SJCRH30 (cell line): ENCODE results near the gene LMO2. TPM values are rescaled to one million over a fixed set of nuclear protein-coding genes. Genes with fewer than 3 reads are reported as not detected.
"Not testable (repeated sequence)": the region's sequence is repeated elsewhere in the genome, so short reads cannot be mapped to it uniquely, and the experiment has no call there.

Experiments
- DNase-seq, 2 experiments: peaks; one replicate each; pipeline ENCODE4 v3.0.0-alpha.2; 2015 to 2020
- H3K27ac ChIP-seq: fragments of 250-450 bp; sonication (Bioruptor Pico); 2 replicates; pipeline ENCODE4 v1.5.1; 2020; ENCODE audit warnings: mild to moderate bottlenecking, moderate library complexity
- H3K27me3 ChIP-seq: fragments of 250-450 bp; sonication (Bioruptor Pico); 2 replicates; pipeline ENCODE4 v1.5.1; 2020; ENCODE audit warnings: mild to moderate bottlenecking, moderate library complexity
- H3K36me3 ChIP-seq: fragments of 250-450 bp; sonication (Bioruptor Pico); 2 replicates; pipeline ENCODE4 v1.5.1; 2020; ENCODE audit warnings: mild to moderate bottlenecking, moderate library complexity
- H3K4me1 ChIP-seq: fragments of 250-450 bp; sonication (Bioruptor Pico); 2 replicates; pipeline ENCODE4 v1.5.1; 2020; ENCODE audit warnings: mild to moderate bottlenecking, moderate library complexity
- H3K4me3 ChIP-seq: fragments of 250-450 bp; sonication (Bioruptor Pico); 2 replicates; pipeline ENCODE4 v1.5.1; 2020; ENCODE audit warnings: mild to moderate bottlenecking, moderate library complexity
- H3K9me3 ChIP-seq: fragments of 250-450 bp; sonication (Bioruptor Pico); replicated peaks from 2 replicates; pipeline ENCODE4 v1.5.1; 2020; ENCODE audit warnings: mild to moderate bottlenecking, moderate library complexity
- total RNA-seq: library from RNA; depleted of rRNA; stranded (reverse); fragments of >200 nt; shearing (Covaris generic); gene quantifications from 2 replicates; pipeline ENCODE4 v1.2.3, GENCODE V29; 2014

Gene LMO2
- total RNA-seq, 1 experiment from 2014 or later = 1.2 TPM

GRCh38 chr11:33843018-33843417 lies 48.9 kb downstream of the LMO2 start:
- Histone ChIP-seq H3K4me3 (no peak overlapping the region), H3K36me3 (no peaks in the 10 kb centered on the region), H3K4me1 (no peaks in the 10 kb centered on the region), H3K9me3 (no peaks in the 10 kb centered on the region), H3K27me3 (no peaks in the 10 kb centered on the region; the same call in 1 of the 2 replicates), H3K27ac (no peak overlapping the region)
- DNase-seq = no peak

- H3K36me3 ChIP-seq = no peaks in the 10 kb centered on the region
- no peaks in the 10 kb centered on the region; the same call in 1 of the 2 replicates for H3K27me3 ChIP-seq
- no peak overlapping the region for H3K27ac ChIP-seq
- no peaks in the 10 kb centered on the region for H3K9me3 ChIP-seq
- H3K4me3 ChIP-seq = no peak overlapping the region
- DNase-seq = peak in 1 of 2 experiments; percentile 7
- H3K4me1 ChIP-seq = no peaks in the 10 kb centered on the region
These were observed 49.5 kb downstream of the LMO2 start for GRCh38 chr11:33842236-33842915.

GRCh38 chr11:33838234-33838633 lies 53.6 kb downstream of the LMO2 start:
- not testable (repeated sequence) for H3K4me1 ChIP-seq, H3K27me3 ChIP-seq, H3K27ac ChIP-seq, H3K9me3 ChIP-seq, H3K36me3 ChIP-seq, DNase-seq, H3K4me3 ChIP-seq

- DNase-seq, H3K4me1 ChIP-seq, H3K4me3 ChIP-seq, H3K27ac ChIP-seq, H3K36me3 ChIP-seq, H3K9me3 ChIP-seq, H3K27me3 ChIP-seq: not testable (repeated sequence)
These were observed 54.5 kb downstream of the LMO2 start for GRCh38 chr11:33837334-33837733.

GRCh38 chr11:33835143-33835878 lies 56.6 kb downstream of the LMO2 start:
- Histone ChIP-seq H3K9me3 (no peaks in the 10 kb centered on the region), H3K27ac (no peak overlapping the region), H3K27me3 (no peaks in the 10 kb centered on the region; the same call in 1 of the 2 replicates), H3K4me1 (no peaks in the 10 kb centered on the region), H3K4me3 (no peak overlapping the region), H3K36me3 (no peaks in the 10 kb centered on the region)
- peak in 1 of 2 experiments; percentile 24 for DNase-seq

DNA sequence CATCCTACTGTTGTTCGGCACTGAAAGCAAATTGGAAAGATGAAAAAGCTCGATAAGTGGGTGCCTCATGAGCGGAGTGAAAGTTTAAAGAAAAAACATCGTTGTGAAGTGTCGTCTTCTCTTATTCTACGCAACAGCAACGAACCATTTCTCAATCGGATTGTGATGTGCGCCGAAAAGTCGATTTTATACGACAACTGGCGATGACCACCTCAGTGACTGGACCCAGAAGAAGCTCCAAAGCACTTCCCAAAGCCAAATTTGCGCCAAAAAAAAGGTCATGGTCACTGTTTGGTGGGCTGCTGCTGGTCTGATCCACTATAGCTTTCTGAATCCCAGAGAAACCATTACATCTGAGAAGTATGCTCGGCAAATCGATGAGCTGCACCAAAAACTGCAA lies 59.2 kb downstream of the LMO2 start:
- H3K4me1 ChIP-seq = no peaks in the 10 kb centered on the region
- H3K4me3 ChIP-seq = no peak overlapping the region
- no peak overlapping the region for H3K27ac ChIP-seq
- no peaks in the 10 kb centered on the region; the same call in 1 of the 2 replicates for H3K27me3 ChIP-seq
- no peaks in the 10 kb centered on the region for H3K9me3 ChIP-seq
- no peaks in the 10 kb centered on the region for H3K36me3 ChIP-seq
- no peak for DNase-seq

DNA sequence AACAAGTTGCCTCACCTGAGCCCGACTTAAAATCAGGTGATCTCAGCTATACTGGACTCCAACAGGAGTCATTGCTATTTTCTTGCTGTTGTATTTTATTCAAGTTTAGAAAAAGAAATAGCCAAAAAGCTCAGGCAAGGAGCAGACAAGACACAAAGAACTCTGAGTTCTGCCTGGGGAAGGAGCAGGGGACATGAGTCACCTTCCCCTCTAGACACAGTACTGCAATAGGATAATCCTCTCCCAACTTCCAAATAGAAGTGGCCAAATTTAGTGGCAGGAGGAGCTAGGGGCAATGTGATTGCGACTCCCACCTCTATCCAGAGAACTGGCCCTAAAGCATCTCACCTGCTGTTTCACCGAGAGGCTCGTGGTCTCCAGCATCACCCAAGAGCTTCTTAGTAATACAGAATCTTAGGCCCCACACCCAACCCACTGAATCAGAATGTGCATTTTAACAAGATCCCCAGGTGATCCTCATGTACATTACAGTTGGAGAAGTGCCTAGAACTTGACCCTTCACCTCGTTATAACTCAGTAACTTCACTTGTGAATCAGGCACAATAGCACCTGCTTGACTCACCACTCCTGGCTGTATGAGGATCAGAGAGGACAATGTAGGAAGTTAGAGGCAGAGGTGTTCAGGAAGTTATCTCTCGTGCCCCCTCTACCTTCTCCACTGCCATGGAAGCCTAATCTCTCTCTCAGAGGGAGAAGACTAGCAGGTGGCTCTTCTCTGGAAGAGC lies 60.8 kb downstream of the LMO2 start:
- Histone ChIP-seq H3K27me3 (peaks cover 3% of the 10 kb centered on the region; the same call in 1 of the 2 replicates), H3K27ac (no peak overlapping the region), H3K4me3 (no peak overlapping the region), H3K4me1 (no peaks in the 10 kb centered on the region), H3K9me3 (no peaks in the 10 kb centered on the region), H3K36me3 (no peaks in the 10 kb centered on the region)
- DNase-seq = no peak

DNA sequence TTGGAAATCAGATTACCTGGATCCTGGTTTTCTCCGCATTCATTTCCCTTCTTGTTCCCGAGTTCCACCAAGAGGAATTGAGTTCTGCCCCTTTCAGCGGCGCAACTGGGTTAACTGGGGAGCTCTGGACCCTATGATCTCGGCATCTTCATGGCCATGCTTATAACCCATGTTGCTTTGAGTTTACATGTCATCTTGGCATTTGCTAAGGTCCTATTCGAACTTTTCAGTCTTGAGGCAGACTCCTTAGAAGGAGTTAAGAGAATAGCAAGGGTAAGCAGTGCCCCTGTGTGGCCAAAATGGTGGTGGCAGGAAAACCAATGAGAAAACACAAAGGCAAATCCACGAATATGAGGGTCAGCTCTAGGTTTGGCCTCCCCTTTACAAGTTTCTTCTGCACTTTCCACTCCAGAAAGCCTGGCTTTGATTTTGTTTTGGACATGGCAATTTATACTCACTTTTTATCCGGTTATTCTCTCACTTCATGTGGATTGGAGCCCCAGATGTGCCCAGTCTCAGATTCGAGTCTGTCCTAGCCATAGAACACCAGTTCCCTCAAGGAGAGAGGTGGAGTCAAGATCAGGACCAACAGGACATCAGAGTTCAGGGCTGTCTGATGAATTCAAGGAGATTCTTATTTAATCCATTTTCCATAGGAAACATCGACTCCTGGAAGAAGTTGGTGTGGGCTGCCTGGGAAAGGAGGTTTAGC lies 62.3 kb downstream of the LMO2 start:
- H3K9me3 ChIP-seq = no peaks in the 10 kb centered on the region
- DNase-seq = peak; percentile 38 to 69
- H3K4me1 ChIP-seq = no peaks in the 10 kb centered on the region
- no peak overlapping the region for H3K27ac ChIP-seq
- peaks cover 3% of the 10 kb centered on the region; the same call in 1 of the 2 replicates for H3K27me3 ChIP-seq
- H3K36me3 ChIP-seq = no peaks in the 10 kb centered on the region
- H3K4me3 ChIP-seq = no peak overlapping the region

GRCh38 chr11:33828604-33829429 lies 63.1 kb downstream of the LMO2 start:
- no peak overlapping the region for H3K27ac ChIP-seq
- no peaks in the 10 kb centered on the region for H3K9me3 ChIP-seq
- H3K27me3 ChIP-seq = peaks cover 3% of the 10 kb centered on the region; the same call in 1 of the 2 replicates

GRCh38 chr11:33827206-33827605 lies 64.7 kb downstream of the LMO2 start:
- H3K9me3 ChIP-seq = no peaks in the 10 kb centered on the region
- no peak for DNase-seq
- no peaks in the 10 kb centered on the region for H3K36me3 ChIP-seq
- H3K27me3 ChIP-seq = 0 out of 2 replicates have a peak, but pooled peaks cover 3% of the 10 kb centered on the region
- no peak overlapping the region for H3K4me3 ChIP-seq
- no peaks in the 10 kb centered on the region for H3K4me1 ChIP-seq
- no peak overlapping the region for H3K27ac ChIP-seq

More at GRCh38 chr11:33828604-33829429, 63.1 kb downstream of the LMO2 start:
- Histone ChIP-seq H3K4me1 (no peaks in the 10 kb centered on the region), H3K36me3 (no peaks in the 10 kb centered on the region), H3K4me3 (no peak overlapping the region)
- DNase-seq = no peak

- Histone ChIP-seq H3K4me1 (no peaks in the 10 kb centered on the region), H3K36me3 (no peaks in the 10 kb centered on the region), H3K9me3 (no peaks in the 10 kb centered on the region), H3K27me3 (0 out of 2 replicates have a peak, but pooled peaks cover 3% of the 10 kb centered on the region), H3K27ac (no peak overlapping the region), H3K4me3 (no peak overlapping the region)
- DNase-seq = no peak
These were observed 65.9 kb downstream of the LMO2 start for GRCh38 chr11:33825854-33826560.

DNA sequence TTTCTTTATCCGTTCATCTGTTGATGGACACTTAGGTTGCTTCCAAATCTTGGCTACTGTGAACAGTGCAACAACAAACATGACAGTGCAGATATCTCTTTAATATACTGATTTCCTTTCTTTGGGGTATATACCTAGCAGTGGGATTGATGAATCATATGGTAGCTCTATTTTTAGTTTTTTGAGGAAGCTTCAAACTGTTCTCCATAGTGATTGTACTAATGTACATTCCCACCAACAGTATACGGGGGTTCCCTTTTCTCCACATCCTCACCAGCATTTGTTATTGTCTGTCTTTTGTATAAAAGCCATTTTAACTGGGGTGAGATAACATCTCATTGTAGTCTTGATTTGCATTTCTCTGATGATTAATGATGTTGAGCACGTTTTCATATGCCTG lies 68.9 kb downstream of the LMO2 start:
- not testable (repeated sequence) for DNase-seq, H3K9me3 ChIP-seq, H3K4me3 ChIP-seq, H3K27ac ChIP-seq, H3K4me1 ChIP-seq, H3K27me3 ChIP-seq, H3K36me3 ChIP-seq

GRCh38 chr11:33819278-33820035 lies 72.4 kb downstream of the LMO2 start:
- H3K36me3 ChIP-seq = no peaks in the 10 kb centered on the region
- H3K4me3 ChIP-seq = no peak overlapping the region
- H3K27ac ChIP-seq = no peak overlapping the region
- DNase-seq = no peak
- no peaks in the 10 kb centered on the region for H3K4me1 ChIP-seq
- H3K27me3 ChIP-seq = no peaks in the 10 kb centered on the region
- H3K9me3 ChIP-seq = no peaks in the 10 kb centered on the region
